LNCAP (cell line): Measurements from ENCODE around the gene MAP3K5.

ENCODE experiments used
- CTCF ChIP-seq: fragments of 450-650 bp; IDR thresholded peaks from 2 replicates; pipeline ENCODE4 v1.5.1; 2017; ENCODE audit warnings: mild to moderate bottlenecking

MAP3K5 gene

GRCh38 chr6:136586295-136586694, 206.0 kb downstream of the MAP3K5 start:
- TF ChIP-seq CTCF: no peak

GRCh38 chr6:136582711-136583471, 209.4 kb downstream of the MAP3K5 start:
- peak; percentile 68; the same call in 1 of the 2 replicates for TF ChIP-seq CTCF

- TF ChIP-seq CTCF: no peak
These were observed 212.5 kb downstream of the MAP3K5 start for GRCh38 chr6:136579800-136580199.

- no peak for TF ChIP-seq CTCF
These were observed 215.5 kb downstream of the MAP3K5 start for GRCh38 chr6:136576821-136577220.

GRCh38 chr6:136571496-136571895, 220.8 kb downstream of the MAP3K5 start:
- no peak for TF ChIP-seq CTCF

GRCh38 chr6:136571065-136571464, 221.2 kb downstream of the MAP3K5 start:
- TF ChIP-seq CTCF: no peak

- no peak for TF ChIP-seq CTCF
These were observed 224.1 kb downstream of the MAP3K5 start for GRCh38 chr6:136568129-136568528.

GRCh38 chr6:136567688-136568087, 224.6 kb downstream of the MAP3K5 start:
- TF ChIP-seq CTCF: no peak
